Chondrocyte (in vitro differentiated cells): Measurements from ENCODE around the gene RETREG1. TPM values are rescaled to one million over a fixed set of nuclear protein-coding genes. Genes with fewer than 3 reads are reported as not detected.

Experiments
- DNase-seq: peaks from one replicate; pipeline ENCODE4 v3.0.0; 2021; ENCODE audit warnings: mixed read lengths, low spot score
- H3K27ac Mint-ChIP-seq: one replicate; pipeline ENCODE4 v1.8.0; 2021; ENCODE audit warnings: mild to moderate bottlenecking, moderate library complexity, mixed read lengths; ENCODE audit not compliant: unreplicated experiment
- H3K27me3 Mint-ChIP-seq: 2 replicates; pipeline ENCODE4 v1.8.0; 2021; ENCODE audit warnings: low read depth, mixed read lengths
- H3K36me3 Mint-ChIP-seq: 2 replicates; pipeline ENCODE4 v1.8.0; 2021; ENCODE audit warnings: low read depth, mixed read lengths
- H3K4me1 Mint-ChIP-seq: 2 replicates; pipeline ENCODE4 v1.8.0; 2021; ENCODE audit warnings: low read depth, mild to moderate bottlenecking, mixed read lengths
- H3K4me3 Mint-ChIP-seq: one replicate; pipeline ENCODE4 v1.8.0; 2021; ENCODE audit warnings: mild to moderate bottlenecking, moderate library complexity, mixed read lengths; ENCODE audit not compliant: unreplicated experiment
- H3K9me3 Mint-ChIP-seq: 2 replicates; pipeline ENCODE4 v1.8.0; 2021; ENCODE audit warnings: low read depth, mixed read lengths
- total RNA-seq: library from RNA; stranded (reverse); gene quantifications from 3 replicates; pipeline ENCODE4 v1.2.1, GENCODE V29; 2021
- TF ChIP-seq, protein P1 (sequence below): fragments of 200-600 bp; sonication (generic); IDR thresholded peaks from 2 replicates; pipeline ENCODE4 v1.5.0; 2021; ENCODE audit warnings: antibody characterized with exemption, mild to moderate bottlenecking, moderate library complexity

The RETREG1 gene
- total RNA-seq, 1 donor from 2014 or later: 3.3 TPM

DNA sequence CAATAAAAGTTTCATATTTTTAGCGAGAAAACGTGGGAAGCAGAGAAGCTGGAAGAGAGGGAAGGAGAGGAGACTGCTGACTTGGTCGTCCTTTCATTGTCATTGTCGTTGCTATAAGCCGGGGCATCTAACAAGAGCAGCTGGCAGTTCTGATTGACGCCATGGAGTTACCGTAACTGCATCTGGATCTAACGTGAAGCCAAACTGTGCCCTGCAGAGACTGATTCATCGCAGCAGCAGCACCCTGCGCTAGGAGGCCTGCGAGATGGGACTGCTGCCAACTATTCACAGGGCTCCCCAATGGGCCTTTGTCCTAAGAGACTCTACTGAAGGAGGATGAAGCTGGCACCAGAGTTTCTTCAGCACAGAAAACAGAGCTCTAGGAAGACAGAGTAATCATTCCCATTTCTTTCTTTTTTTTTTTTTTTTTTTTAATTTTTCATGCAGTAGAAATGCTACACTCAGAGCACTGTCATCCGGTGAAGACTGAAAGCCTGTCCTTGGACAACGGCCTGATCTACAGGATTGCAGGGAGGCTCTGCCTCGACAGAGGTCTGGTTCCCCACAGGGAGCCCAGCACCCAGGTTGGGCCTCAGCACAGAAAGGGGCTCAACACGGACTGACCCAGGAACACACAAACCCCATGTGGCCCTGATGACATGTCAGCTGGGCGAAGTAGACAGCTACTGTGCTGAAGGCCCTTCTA lies 47.8 kb downstream of the RETREG1 start:
- Mint-ChIP-seq H3K9me3 (peaks cover 4% of the 10 kb centered on the region), H3K27ac (no peak overlapping the region), H3K36me3 (peaks cover 2% of the 10 kb centered on the region), H3K27me3 (peaks cover 6% of the 10 kb centered on the region), H3K4me1 (no peaks in the 10 kb centered on the region), H3K4me3 (no peak overlapping the region)
- DNase-seq: no peak
- TF ChIP-seq, protein P1, sequence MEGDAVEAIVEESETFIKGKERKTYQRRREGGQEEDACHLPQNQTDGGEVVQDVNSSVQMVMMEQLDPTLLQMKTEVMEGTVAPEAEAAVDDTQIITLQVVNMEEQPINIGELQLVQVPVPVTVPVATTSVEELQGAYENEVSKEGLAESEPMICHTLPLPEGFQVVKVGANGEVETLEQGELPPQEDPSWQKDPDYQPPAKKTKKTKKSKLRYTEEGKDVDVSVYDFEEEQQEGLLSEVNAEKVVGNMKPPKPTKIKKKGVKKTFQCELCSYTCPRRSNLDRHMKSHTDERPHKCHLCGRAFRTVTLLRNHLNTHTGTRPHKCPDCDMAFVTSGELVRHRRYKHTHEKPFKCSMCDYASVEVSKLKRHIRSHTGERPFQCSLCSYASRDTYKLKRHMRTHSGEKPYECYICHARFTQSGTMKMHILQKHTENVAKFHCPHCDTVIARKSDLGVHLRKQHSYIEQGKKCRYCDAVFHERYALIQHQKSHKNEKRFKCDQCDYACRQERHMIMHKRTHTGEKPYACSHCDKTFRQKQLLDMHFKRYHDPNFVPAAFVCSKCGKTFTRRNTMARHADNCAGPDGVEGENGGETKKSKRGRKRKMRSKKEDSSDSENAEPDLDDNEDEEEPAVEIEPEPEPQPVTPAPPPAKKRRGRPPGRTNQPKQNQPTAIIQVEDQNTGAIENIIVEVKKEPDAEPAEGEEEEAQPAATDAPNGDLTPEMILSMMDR: no peak

- DNase-seq: no peak
- peaks cover 4% of the 10 kb centered on the region for H3K9me3 Mint-ChIP-seq
- H3K27ac Mint-ChIP-seq: no peak overlapping the region
Observed at GRCh38 chr5:16567365-16567764, 49.4 kb downstream of the RETREG1 start.

GRCh38 chr5:16565118-16565517 lies 51.7 kb downstream of the RETREG1 start:
- no peak for DNase-seq
- H3K4me3 Mint-ChIP-seq: no peak overlapping the region
- peaks cover 2% of the 10 kb centered on the region for H3K36me3 Mint-ChIP-seq
- no peaks in the 10 kb centered on the region for H3K4me1 Mint-ChIP-seq
- no peak overlapping the region for H3K27ac Mint-ChIP-seq
- peaks cover 4% of the 10 kb centered on the region for H3K9me3 Mint-ChIP-seq
- TF ChIP-seq, protein P1: no peak
- H3K27me3 Mint-ChIP-seq: peaks cover 5% of the 10 kb centered on the region

More at GRCh38 chr5:16567365-16567764, 49.4 kb downstream of the RETREG1 start:
- H3K36me3 Mint-ChIP-seq: peaks cover 2% of the 10 kb centered on the region
- no peaks in the 10 kb centered on the region for H3K4me1 Mint-ChIP-seq
- peaks cover 5% of the 10 kb centered on the region for H3K27me3 Mint-ChIP-seq
- no peak overlapping the region for H3K4me3 Mint-ChIP-seq
- TF ChIP-seq, protein P1: no peak

DNA sequence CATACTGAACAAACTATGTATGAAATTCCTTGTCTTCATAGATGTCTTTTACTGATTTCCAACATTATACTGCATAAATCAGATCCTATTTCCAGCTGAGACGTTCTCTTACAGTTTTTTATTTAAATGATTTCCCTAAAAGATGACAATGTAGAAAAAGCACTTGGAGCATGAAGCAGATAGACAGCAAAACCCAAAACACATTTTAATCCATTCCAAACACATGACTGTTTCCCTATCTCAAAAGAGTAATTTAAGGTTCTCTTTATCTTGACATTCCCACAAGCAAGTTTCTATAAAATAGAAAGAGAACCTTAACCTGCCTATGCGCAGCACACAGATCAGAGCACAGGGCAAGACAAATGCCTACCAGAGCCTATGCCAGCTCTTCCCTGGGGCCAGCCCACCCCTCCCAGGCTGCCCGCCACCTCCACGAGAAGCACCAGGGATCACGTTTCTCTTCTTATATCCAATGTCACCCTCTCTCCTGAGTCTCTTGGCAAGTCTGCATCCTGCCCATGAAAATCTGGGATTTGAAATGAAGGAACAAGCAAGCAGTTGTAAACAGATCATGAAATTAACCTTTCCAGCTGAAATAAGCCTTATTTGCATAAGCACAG lies 52.4 kb downstream of the RETREG1 start:
- H3K36me3 Mint-ChIP-seq: peaks cover 2% of the 10 kb centered on the region
- DNase-seq: no peak
- no peak overlapping the region for H3K27ac Mint-ChIP-seq
- TF ChIP-seq, protein P1: no peak
- no peaks in the 10 kb centered on the region for H3K9me3 Mint-ChIP-seq
- no peak overlapping the region for H3K4me3 Mint-ChIP-seq
- no peaks in the 10 kb centered on the region for H3K4me1 Mint-ChIP-seq
- peaks cover 5% of the 10 kb centered on the region for H3K27me3 Mint-ChIP-seq

DNA sequence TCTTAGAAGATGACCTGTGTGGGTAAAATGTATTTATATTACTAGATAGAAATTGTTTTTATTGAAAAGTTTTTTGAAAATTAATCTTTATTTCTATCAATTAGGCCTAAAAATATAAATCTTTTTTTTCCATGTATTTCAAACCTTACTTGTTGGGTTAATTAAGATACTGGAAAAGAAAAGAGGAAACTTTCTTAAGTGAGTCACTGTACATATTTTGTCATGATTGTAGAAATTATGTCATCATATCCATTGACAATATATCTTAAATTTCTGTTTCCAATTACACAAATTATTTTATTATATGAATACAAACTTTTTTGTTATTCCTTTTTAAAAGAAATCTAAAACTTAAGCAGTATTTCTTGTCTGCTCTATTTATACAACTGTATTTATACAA lies 53.1 kb downstream of the RETREG1 start:
- Mint-ChIP-seq H3K4me3 (no peak overlapping the region), H3K27me3 (peaks cover 5% of the 10 kb centered on the region), H3K4me1 (no peaks in the 10 kb centered on the region), H3K27ac (no peak overlapping the region), H3K36me3 (peaks cover 2% of the 10 kb centered on the region), H3K9me3 (no peaks in the 10 kb centered on the region)
- DNase-seq: no peak
- TF ChIP-seq, protein P1: no peak
